22Rv1 (cell line): Measurements from ENCODE around the gene SREBF1.

Source experiments
- ZFX ChIP-seq: fragments of 450-650 bp; IDR thresholded peaks from 2 replicates; pipeline ENCODE4 v1.6.1; 2017; ENCODE audit warnings: antibody characterized with exemption, borderline replicate concordance
- TF ChIP-seq, protein P1 (sequence below): fragments of 450-650 bp; IDR thresholded peaks from 2 replicates; pipeline ENCODE4 v1.5.1; 2017; ENCODE audit warnings: mild to moderate bottlenecking

DNA sequence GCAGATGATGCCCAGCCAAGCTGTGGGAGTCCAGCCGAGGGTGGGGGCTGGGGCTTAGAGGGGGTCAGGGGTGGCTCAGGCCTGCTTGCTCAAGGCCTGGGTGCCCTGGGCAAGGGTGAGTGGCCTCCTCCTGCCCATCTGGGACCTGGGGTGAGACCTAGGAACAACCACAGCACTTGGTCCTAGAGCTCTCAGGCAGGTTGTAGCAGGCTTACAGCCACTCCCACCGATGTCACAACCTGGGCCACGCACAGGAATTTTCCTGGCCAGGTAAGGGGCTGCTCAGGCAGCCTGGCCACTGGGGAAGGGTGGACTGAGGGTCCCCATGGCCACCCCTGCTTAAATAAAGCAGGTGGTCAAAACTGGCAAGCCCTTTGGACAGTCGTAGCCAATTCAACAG lies 6.3 kb upstream of the SREBF1 start:
- TF ChIP-seq, protein P1, sequence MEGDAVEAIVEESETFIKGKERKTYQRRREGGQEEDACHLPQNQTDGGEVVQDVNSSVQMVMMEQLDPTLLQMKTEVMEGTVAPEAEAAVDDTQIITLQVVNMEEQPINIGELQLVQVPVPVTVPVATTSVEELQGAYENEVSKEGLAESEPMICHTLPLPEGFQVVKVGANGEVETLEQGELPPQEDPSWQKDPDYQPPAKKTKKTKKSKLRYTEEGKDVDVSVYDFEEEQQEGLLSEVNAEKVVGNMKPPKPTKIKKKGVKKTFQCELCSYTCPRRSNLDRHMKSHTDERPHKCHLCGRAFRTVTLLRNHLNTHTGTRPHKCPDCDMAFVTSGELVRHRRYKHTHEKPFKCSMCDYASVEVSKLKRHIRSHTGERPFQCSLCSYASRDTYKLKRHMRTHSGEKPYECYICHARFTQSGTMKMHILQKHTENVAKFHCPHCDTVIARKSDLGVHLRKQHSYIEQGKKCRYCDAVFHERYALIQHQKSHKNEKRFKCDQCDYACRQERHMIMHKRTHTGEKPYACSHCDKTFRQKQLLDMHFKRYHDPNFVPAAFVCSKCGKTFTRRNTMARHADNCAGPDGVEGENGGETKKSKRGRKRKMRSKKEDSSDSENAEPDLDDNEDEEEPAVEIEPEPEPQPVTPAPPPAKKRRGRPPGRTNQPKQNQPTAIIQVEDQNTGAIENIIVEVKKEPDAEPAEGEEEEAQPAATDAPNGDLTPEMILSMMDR: no peak
- TF ChIP-seq ZFX: no peak
